ENCODE results near the gene ARFGEF3.

The ARFGEF3 gene

DNA sequence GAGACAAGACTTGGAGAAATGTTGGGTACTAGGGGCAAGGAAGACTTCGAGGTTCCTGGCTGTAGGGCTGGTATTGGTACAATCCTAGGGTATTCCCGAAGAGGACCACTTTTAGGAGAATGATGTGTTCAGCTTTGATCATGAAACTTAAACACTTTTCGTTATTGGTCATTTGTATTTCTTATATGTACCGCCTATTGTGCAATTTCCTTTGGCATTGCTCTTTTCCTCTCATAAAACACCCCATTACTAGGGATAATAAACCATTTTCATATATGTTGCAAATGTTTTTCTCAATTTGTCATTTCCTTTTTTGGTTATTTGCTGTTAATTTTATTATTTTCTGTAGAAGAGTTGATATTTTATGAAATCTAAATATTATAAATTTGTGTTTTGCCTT lies 18.9 kb upstream of the ARFGEF3 start:
- H3K36me3 ChIP-seq, result no peaks in the 10 kb centered on the region
- H3K27me3 ChIP-seq, result no peaks in the 10 kb centered on the region
- no peaks in the 10 kb centered on the region for H3K9me3 ChIP-seq
- DNase-seq, result no peak
- no peak overlapping the region for H3K4me3 ChIP-seq (ENCODE audit: low read depth, low read length)
- TF ChIP-seq, protein P1, sequence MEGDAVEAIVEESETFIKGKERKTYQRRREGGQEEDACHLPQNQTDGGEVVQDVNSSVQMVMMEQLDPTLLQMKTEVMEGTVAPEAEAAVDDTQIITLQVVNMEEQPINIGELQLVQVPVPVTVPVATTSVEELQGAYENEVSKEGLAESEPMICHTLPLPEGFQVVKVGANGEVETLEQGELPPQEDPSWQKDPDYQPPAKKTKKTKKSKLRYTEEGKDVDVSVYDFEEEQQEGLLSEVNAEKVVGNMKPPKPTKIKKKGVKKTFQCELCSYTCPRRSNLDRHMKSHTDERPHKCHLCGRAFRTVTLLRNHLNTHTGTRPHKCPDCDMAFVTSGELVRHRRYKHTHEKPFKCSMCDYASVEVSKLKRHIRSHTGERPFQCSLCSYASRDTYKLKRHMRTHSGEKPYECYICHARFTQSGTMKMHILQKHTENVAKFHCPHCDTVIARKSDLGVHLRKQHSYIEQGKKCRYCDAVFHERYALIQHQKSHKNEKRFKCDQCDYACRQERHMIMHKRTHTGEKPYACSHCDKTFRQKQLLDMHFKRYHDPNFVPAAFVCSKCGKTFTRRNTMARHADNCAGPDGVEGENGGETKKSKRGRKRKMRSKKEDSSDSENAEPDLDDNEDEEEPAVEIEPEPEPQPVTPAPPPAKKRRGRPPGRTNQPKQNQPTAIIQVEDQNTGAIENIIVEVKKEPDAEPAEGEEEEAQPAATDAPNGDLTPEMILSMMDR (IDR thresholded peaks at IDR 0.05; ENCODE audit: low read depth, low read length), result no peak
- H3K4me1 ChIP-seq, result no peaks in the 10 kb centered on the region

DNA sequence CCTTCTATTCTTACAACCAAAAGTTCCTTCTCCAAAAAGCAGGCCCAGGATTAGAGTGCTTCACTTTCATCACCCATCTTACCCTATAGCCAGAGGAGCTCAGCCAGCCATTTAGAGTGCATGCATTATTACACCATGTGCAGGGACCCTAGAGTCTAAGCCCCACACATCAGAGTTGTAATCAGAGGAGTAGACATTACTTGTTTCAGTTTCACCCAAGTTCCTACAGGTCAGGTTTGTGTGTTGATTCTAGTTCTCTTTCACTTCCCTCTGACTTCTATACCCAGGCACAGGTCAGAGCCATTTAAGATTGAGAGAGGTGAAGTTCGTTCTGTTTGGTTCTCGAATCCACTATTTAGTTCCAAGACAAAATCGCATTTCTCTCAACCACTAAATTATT lies 16.3 kb upstream of the ARFGEF3 start:
- H3K4me3 ChIP-seq (ENCODE audit: low read depth, low read length), result no peak overlapping the region
- H3K4me1 ChIP-seq, result no peaks in the 10 kb centered on the region
- DNase-seq, result no peak
- H3K27me3 ChIP-seq, result no peaks in the 10 kb centered on the region
- no peaks in the 10 kb centered on the region for H3K9me3 ChIP-seq
- H3K36me3 ChIP-seq, result no peaks in the 10 kb centered on the region
- TF ChIP-seq, protein P1 (IDR thresholded peaks at IDR 0.05; ENCODE audit: low read depth, low read length), result no peak

DNA sequence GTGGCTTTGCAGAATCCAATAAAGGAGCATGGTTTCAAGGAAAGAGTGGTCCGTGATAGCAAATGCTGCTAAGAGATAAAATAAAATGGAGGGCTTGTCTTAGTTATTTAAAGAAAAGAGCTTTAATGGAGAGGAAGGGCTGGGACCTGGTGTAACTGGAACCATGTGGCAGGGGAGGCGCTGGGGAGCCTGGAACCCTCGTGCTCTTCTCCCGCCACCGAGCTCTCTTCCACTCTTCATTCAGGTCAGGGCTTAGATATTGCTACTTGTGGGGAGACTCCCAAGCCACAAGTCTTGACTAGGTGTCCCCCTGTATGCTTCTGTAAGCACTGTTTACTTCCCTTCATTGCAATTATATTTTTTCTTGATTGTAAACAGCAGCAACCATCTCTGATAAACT lies 15.2 kb upstream of the ARFGEF3 start:
- H3K9me3 ChIP-seq, result no peaks in the 10 kb centered on the region
- TF ChIP-seq, protein P1 (IDR thresholded peaks at IDR 0.05; ENCODE audit: low read depth, low read length), result no peak

DNA sequence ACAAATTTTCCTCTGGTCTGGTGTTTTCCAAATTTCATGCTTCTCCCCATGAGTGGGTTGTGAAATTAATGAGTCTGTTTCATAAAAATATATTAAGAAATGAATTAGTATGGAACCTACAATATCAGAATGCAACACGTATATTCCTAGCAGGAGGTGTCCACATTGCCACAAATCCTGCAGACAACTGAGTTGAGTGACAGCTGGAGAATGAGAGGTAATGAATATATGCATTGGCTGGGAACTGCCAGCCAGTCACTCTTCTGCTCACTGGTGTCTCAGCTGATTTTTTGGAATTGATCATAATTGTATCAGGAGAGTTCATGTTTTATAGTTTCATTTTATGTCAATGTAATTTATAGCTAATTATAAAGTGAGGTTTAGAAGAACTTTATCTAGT lies 6.3 kb upstream of the ARFGEF3 start:
- no peak for DNase-seq
- no peak overlapping the region for H3K4me3 ChIP-seq (ENCODE audit: low read depth, low read length)
- H3K27me3 ChIP-seq, result peaks cover 6% of the 10 kb centered on the region
- TF ChIP-seq, protein P1 (IDR thresholded peaks at IDR 0.05; ENCODE audit: low read depth, low read length), result no peak
- no peaks in the 10 kb centered on the region for H3K9me3 ChIP-seq
- H3K36me3 ChIP-seq, result no peaks in the 10 kb centered on the region
- no peaks in the 10 kb centered on the region for H3K4me1 ChIP-seq

More for the DNA sequence above, 15.2 kb upstream of the ARFGEF3 start:
- DNase-seq, result no peak
- Histone ChIP-seq H3K4me1 (no peaks in the 10 kb centered on the region), H3K27me3 (no peaks in the 10 kb centered on the region), H3K4me3 (ENCODE audit: low read depth, low read length) (no peak overlapping the region), H3K36me3 (no peaks in the 10 kb centered on the region)

GRCh38 chr6:138157986-138158638 lies 3.6 kb upstream of the ARFGEF3 start:
- H3K36me3 ChIP-seq, result no peaks in the 10 kb centered on the region
- H3K4me3 ChIP-seq (ENCODE audit: low read depth, low read length), result no peak overlapping the region
- no peaks in the 10 kb centered on the region for H3K4me1 ChIP-seq
- no peaks in the 10 kb centered on the region for H3K9me3 ChIP-seq
- TF ChIP-seq, protein P1 (IDR thresholded peaks at IDR 0.05; ENCODE audit: low read depth, low read length), result no peak
- no peak for DNase-seq
- H3K27me3 ChIP-seq, result peaks cover 33% of the 10 kb centered on the region

- no peaks in the 10 kb centered on the region for H3K9me3 ChIP-seq
- no peaks in the 10 kb centered on the region for H3K4me1 ChIP-seq
- TF ChIP-seq, protein P1 (IDR thresholded peaks at IDR 0.05; ENCODE audit: low read depth, low read length), result no peak
- H3K4me3 ChIP-seq (ENCODE audit: low read depth, low read length), result no peak overlapping the region
- peaks cover 39% of the 10 kb centered on the region for H3K27me3 ChIP-seq
- H3K36me3 ChIP-seq, result no peaks in the 10 kb centered on the region
- DNase-seq, result no peak
Observed at GRCh38 chr6:138159246-138159645, 2.5 kb upstream of the ARFGEF3 start.

All from BE2C (cell line).